NCI-H2171 treated with DMSO at 0.1 percent for 48 hours (cell line): ENCODE results near the gene SCN4B.

Source experiments
- DNase-seq: peaks from one replicate; lab custom pipeline; 2025; lab: John Stamatoyannopoulos, UW

SCN4B gene

GRCh38 chr11:118129471-118130172, 23.0 kb downstream of the SCN4B start:
- DNase-seq: no peak

GRCh38 chr11:118128721-118129470, 23.7 kb downstream of the SCN4B start:
- DNase-seq: no peak

- DNase-seq: no peak
These were observed 24.3 kb downstream of the SCN4B start for GRCh38 chr11:118128310-118128709.

GRCh38 chr11:118126082-118126838, 26.4 kb downstream of the SCN4B start:
- DNase-seq: no peak

- DNase-seq: no peak
These were observed 27.6 kb downstream of the SCN4B start for GRCh38 chr11:118124929-118125535.

- DNase-seq: no peak
These were observed 31.8 kb downstream of the SCN4B start for GRCh38 chr11:118120793-118121192.

GRCh38 chr11:118117790-118118601, 34.6 kb downstream of the SCN4B start:
- no peak for DNase-seq

GRCh38 chr11:118115048-118115447, 37.6 kb downstream of the SCN4B start:
- no peak for DNase-seq

GRCh38 chr11:118114266-118114665, 38.4 kb downstream of the SCN4B start:
- no peak for DNase-seq

- DNase-seq: no peak
These were observed 39.8 kb downstream of the SCN4B start for GRCh38 chr11:118112711-118113430.

GRCh38 chr11:118111744-118112035, 40.9 kb downstream of the SCN4B start:
- no peak for DNase-seq

- no peak for DNase-seq
These were observed 41.4 kb downstream of the SCN4B start for GRCh38 chr11:118111019-118111743.

- no peak for DNase-seq
These were observed 43.4 kb downstream of the SCN4B start for GRCh38 chr11:118109231-118109630.

GRCh38 chr11:118108513-118108912, 44.1 kb downstream of the SCN4B start:
- no peak for DNase-seq

- no peak for DNase-seq
These were observed 45.8 kb downstream of the SCN4B start for GRCh38 chr11:118106789-118107335.

- no peak for DNase-seq
These were observed 46.8 kb downstream of the SCN4B start for GRCh38 chr11:118105657-118106305.

- DNase-seq: no peak
These were observed 48.1 kb downstream of the SCN4B start for GRCh38 chr11:118104491-118104890.

- no peak for DNase-seq
These were observed 49.8 kb downstream of the SCN4B start for GRCh38 chr11:118102721-118103261.

GRCh38 chr11:118100691-118101232, 51.9 kb downstream of the SCN4B start:
- no peak for DNase-seq
